IPS DF 4.7 (cell line): ENCODE results near the gene AAK1.

Source experiments
- DNase-seq: peaks from one replicate; pipeline ENCODE4 v3.0.0-alpha.2; 2013; ENCODE audit warnings: low spot score; ENCODE audit errors: extremely low read depth

AAK1 gene

GRCh38 chr2:69545477-69545932 lies 98.0 kb downstream of the AAK1 start:
- no peak for DNase-seq

- DNase-seq, result no peak
Observed at GRCh38 chr2:69544951-69545350, 98.6 kb downstream of the AAK1 start.

- no peak for DNase-seq
Observed at GRCh38 chr2:69539549-69539908, 104.0 kb downstream of the AAK1 start.

- DNase-seq, result no peak
Observed at GRCh38 chr2:69538872-69539548, 104.5 kb downstream of the AAK1 start.

- no peak for DNase-seq
Observed at GRCh38 chr2:69538249-69538648, 105.3 kb downstream of the AAK1 start.

GRCh38 chr2:69535817-69536241 lies 107.7 kb downstream of the AAK1 start:
- no peak for DNase-seq

- no peak for DNase-seq
Observed at GRCh38 chr2:69531186-69531585, 112.4 kb downstream of the AAK1 start.

GRCh38 chr2:69529480-69529879 lies 114.1 kb downstream of the AAK1 start:
- no peak for DNase-seq

- DNase-seq, result no peak
Observed at GRCh38 chr2:69525261-69525660, 118.3 kb downstream of the AAK1 start.

- DNase-seq, result no peak
Observed at GRCh38 chr2:69524799-69525198, 118.7 kb downstream of the AAK1 start.

- DNase-seq, result no peak
Observed at GRCh38 chr2:69521747-69522146, 121.8 kb downstream of the AAK1 start.

GRCh38 chr2:69518841-69519240 lies 124.7 kb downstream of the AAK1 start:
- peak; percentile 30 for DNase-seq

- no peak for DNase-seq
Observed at GRCh38 chr2:69517410-69517809, 126.1 kb downstream of the AAK1 start.

GRCh38 chr2:69514819-69515218 lies 128.7 kb downstream of the AAK1 start:
- DNase-seq, result no peak

- no peak for DNase-seq
Observed at GRCh38 chr2:69514406-69514805, 129.1 kb downstream of the AAK1 start.

- DNase-seq, result no peak
Observed at GRCh38 chr2:69512446-69512845, 131.1 kb downstream of the AAK1 start.

GRCh38 chr2:69510204-69510603 lies 133.3 kb downstream of the AAK1 start:
- no peak for DNase-seq

- DNase-seq, result no peak
Observed at GRCh38 chr2:69509750-69510140, 133.8 kb downstream of the AAK1 start.

- no peak for DNase-seq
Observed at GRCh38 chr2:69509011-69509749, 134.4 kb downstream of the AAK1 start.

GRCh38 chr2:69505710-69506109 lies 137.8 kb downstream of the AAK1 start:
- no peak for DNase-seq

- DNase-seq, result no peak
Observed at GRCh38 chr2:69501301-69501700, 142.2 kb downstream of the AAK1 start.

- DNase-seq, result no peak
Observed at GRCh38 chr2:69499966-69500365, 143.6 kb downstream of the AAK1 start.

GRCh38 chr2:69499242-69499641 lies 144.3 kb downstream of the AAK1 start:
- DNase-seq, result no peak
